Stimulated activated CD4-positive, alpha-beta T cell treated with anti-CD3 and anti-CD28 coated beads, Interleukin-4, amount 100 ng/mL, for 1 hour (primary cell): Measurements from ENCODE around the gene MCCC2.
A peak's percentile ranks its signal among the peaks of the same experiment; 100 is the strongest.
"Not testable (repeated sequence)": the region's sequence is repeated elsewhere in the genome, so short reads cannot be mapped to it uniquely, and the experiment has no call there.

Experiments used
- DNase-seq: peaks from one replicate; pipeline ENCODE4 v3.0.0-alpha.2; 2020

MCCC2 gene

DNA sequence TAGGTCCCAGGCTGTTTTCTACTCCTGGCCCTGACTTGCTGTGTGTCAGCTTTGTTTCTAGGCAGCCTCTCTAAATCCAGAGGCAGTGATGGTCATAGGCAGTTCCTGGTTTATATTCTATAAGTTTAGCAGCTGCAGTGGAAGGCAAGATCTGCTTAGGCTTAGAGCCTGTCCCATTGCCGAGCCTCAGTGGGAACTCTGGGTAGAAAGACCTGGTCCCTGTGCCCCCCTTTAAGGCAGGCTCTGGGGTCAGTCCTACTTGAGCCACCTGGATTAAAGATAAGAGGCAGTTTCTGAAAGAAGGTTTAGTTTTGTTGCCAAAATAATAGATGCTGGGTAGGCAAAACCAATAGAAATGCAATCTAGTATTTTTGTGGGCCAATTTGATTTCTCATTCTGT lies 13.6 kb downstream of the MCCC2 start:
- DNase-seq = no peak

DNA sequence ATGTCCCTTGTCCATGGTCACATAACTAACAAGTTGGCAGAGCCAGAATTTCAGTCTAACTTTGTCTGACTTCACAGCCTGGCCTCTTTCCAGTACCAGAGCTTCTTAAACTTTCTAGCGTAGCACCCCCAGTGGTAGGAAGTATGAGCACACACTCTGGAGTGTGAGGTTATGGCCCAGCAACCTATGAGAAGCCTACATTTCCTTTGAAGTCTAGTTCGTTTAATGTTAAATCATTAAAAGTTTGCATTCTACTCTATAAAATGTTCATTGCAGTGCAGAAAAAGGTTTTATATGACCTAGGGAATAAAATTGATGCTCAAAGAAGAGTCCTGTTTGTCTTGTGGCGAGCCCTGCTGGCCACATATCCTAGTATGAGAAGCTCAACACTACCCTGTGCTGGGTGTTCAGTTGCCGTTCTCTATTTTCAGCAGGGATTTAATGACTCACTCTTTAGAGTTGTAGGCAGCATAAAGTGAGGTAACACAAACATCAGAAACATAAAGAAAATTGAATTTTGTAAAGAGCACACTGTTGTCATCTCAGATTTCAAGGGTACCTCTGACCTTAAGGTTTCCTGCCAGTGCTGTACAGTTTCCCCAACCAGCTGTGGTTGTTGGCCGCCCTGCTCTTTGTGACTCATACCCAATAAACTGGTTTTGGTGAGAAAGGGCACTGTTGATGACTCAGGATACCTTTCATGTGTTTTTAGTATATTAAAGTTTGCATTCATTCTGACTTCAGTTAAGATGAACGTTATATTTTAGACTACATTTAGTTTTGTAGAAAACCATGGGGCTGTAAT lies 14.3 kb downstream of the MCCC2 start:
- peak; percentile 56 for DNase-seq

DNA sequence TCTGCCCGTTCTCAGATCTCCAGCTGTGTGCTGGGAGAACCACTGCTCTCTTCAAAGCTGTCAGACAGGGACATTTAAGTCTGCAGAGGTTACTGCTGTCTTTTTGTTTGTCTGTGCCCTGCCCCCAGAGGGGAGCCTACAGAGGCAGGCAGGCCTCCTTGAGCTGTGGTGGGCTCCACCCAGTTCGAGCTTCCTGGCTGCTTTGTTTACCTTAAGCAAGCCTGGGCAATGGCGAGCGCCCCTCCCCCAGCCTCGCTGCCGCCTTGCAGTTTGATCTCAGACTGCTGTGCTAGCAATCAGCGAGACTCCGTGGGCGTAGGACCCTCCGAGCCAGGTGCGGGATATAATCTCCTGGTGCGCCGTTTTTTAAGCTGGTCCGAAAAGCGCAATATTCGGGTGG lies 22.8 kb downstream of the MCCC2 start:
- DNase-seq = not testable (repeated sequence)

DNA sequence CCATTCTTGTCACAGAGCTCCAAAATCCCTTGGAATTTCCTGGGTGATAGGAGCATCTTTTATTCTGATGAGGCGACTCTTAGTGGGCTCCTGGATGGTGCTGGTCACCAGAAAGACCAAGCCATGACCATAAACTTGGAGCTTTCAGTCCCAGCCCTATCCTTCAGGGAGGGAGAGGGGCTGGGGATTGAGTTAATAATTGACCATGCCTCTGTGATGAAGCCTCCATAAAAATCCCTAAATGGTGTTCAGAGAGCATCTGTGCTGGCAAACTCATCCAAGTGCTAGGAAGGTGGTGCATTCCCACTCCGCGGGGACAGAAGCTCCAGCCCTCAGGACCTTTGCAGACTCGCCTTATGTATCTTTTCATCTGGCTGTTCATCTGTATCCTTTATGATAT lies 28.7 kb downstream of the MCCC2 start:
- DNase-seq = no peak

DNA sequence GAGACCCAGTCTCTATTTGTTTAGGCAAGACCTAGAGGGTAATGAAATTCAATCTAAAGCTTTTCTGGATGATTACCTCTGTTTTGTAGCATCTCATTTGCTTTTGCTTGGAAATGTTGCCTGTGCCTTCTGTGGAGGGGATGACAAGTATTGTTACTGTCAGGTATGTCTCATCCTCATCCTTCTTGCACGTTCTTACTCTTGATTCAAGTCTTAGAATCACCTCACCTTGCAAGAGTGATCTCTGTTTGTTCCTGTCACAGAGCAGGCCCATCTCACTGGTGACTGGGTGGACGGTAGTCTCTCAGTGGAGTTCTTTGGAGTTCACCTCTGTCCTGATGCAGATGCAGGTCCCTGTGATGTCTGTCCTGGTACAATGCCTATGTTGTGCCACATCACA lies 33.5 kb downstream of the MCCC2 start:
- no peak for DNase-seq

DNA sequence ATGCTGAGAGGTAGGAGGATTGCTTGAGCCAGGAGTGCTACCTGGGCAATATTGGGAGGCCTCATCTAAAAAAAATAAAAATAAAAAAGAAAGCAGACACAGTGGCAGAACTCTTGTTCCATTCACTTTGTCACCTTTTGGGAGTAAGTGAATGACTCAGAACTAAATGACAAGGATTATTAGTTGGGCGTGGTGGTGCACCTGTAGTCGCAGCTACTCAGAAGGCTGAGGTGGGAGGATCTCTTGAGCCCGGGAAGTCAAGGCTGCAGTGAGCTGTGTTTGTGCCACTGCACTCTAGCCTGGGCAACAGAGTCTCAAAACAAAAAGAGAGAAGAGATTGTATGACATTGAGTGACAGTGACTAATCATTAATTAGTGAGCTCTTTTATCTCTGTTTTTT lies 34.1 kb downstream of the MCCC2 start:
- DNase-seq = no peak

DNA sequence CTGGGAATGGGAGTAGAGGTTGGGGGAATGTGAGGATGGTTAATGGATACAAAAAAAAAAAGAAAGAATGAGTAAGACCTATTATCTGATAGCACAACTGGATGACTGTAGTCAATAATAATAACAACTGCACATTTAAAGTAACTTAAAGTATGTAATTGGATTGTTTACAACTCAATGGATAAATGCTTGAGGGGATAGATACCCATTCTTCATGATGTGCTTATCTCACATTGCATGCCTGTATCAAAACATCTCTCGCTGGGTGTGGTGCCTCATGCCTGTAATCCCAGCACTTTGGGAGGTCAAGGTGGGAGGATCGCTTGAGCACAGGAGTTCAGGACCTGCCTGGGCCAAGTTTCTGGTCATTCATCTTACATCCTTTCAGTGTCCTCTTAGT lies 34.6 kb downstream of the MCCC2 start:
- no peak for DNase-seq

DNA sequence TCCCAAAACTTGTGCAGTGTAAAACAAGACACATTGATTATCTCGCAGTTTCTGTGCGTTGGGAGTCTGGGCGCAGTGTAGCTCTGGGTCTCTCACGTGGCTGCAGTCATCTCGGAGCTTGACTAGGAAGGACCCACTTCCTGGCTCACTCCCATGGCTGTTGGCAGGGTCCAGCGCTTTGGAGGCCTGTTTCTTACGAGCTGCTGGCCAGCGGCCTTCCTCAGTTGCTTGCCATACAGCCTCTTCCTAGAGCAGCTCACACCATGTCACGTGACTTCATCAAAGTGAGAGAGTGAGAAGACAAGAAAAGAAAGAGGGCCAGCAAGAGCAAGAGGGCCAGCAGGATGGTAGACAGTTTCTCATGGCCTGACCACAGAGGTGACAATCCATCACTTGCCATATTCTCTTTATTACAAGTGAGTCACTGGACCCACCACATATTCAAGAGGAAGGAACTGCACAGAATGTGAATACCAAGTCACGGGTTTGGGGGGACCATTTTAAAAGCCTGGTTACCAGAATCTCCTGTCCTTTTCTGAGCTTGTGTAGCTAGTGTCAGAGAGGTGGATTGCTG lies 36.2 kb downstream of the MCCC2 start:
- no peak for DNase-seq

DNA sequence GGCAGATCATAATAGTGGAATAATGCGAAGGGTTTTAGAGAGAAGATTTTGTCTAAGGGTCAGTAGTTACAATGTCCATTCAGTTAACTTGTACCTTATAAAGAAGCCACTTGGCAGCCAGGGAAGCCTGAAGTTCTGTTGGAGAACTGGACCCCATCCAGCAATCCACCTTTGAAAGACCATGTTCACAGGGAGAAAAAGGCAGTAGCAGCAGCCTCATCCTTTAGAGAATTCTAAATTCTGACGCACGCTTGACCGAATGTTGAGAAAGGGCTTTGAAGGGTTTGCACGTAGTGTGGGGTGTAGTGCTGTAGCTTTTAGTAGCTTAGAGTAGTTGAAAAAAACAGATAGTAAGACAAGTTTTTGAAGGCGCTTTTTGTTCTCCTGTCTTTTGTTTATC lies 42.8 kb downstream of the MCCC2 start:
- DNase-seq = no peak

DNA sequence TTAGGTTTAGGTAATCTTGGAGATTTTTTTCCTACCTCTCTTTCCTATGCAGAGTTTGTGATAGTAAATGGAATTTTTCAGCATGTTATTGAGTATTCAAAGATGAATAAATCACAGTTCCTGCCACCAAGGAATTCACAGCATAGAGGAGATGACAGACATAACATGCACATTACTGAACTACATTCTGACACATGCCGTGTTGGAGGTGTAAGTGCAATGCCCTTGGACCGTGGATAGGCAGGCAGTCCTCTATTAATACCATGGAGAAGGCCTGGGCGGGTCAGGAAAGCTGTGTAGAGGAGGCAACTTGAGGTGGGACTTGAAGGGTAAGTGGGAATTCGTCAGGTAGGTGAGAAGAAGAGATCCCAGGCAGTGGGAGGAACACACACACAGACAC lies 43.9 kb downstream of the MCCC2 start:
- DNase-seq = no peak

DNA sequence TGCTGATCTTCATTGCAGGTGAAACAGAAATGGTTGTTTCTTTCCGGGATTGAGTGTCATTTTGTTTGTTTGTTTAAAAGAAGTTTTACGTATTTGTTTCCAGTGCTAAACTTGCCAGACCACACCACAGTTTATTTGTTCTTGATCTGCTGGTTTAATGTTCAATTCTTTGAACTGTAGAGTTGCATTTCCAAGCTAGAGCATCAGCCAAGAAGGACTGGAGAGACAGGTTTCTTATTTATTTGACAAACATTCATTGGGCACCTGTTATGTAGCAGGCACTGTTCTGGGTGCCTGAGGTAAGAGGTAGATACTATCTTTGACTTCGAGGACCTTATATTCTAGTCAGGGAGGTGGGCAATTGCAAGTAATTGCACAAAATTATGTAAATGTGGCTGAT lies 45.0 kb downstream of the MCCC2 start:
- no peak for DNase-seq

DNA sequence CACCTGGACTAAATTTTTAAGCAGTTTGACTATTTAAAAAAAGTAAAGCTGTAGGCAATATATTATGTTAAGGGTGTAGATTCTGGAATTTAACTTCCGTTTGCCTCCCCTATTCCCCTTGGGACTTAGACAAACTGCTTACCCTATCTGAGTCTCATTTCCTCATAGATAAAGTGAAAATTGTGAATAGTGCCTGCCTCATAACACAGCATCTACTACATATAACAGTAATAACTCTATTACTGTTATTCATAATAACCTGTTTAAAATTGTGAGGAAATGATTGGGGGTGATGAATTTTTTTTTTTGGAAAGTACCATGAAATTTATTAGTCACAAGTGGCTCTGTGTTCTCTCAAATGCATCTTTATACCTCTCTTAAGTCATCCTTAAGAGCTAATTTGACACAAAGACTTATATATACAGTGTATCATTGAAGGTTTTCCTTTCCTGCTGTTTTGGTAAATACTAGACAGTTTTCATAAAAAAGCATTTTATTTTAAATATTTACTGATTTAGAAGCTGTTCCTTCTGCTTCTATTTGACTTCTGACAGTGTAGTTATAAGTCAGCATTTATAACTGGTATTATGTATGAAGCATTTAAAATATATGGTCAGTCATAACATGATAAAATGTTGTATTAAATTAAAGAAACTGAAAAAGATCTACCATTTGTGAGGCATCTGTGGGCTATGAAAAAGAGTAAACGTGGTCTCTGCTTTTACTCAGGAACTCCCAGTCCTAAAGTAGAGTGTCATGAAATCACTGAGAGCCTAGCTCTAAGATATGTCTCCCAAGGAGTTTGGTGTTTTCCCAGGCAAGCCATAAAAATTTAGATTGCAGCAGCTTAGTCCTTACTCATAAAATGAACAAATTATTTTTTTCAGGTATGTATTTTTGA lies 46.4 kb downstream of the MCCC2 start:
- DNase-seq = no peak

DNA sequence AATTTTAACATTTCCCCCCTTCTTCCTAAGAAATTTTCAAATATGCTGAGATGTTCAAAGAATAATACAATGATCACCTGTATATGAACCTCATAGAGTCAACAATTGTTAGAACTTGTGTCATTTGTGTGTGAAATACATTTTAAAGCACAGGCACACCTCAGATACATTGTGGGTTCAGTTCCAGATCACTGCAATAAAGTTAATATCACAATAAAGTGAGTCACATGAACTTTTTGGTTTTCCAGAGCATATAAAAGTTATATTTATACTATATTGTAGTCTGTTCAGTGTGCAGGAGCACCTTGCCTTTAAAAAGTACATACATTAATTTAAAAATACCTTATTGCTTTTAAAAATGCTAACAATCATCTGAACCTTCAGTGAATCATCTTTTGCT lies 50.0 kb downstream of the MCCC2 start:
- DNase-seq = no peak

DNA sequence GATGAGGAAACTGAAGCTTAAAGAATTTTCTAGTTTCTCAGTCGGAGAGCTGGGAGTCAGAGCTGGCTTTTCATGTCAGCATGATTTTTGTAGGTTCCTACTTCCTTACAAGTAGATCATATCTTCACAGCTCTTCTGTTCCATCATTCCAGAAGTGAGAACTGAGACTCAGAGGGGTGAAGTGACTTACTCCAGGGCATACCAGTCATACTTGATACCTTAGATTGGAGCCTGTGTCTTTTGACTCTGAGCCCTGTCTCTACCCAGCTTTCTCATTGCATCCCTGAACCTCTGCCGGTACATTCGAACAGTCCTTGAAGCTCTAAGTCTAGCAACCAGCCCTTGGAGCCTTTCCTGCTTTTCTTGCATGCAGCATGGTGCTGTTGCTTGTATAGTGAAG lies 53.3 kb downstream of the MCCC2 start:
- DNase-seq = no peak

DNA sequence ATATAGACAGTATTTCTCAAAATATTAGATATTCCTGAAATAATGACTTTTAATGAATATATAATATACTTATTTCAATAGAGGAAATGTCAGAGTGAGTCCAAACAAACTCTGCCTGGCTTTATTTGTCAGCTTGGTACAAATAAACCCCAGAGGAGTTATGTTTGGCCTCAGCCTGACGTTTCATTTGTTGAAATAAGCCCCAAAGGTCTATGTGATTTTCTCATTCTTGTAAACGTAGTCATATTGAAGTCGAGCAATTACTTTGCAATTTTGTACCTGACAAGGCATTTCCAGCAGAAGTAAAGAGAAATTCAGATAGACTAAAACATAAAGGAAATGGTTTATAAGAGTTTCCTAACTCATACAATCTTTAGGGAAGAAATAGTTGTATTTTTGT lies 57.9 kb downstream of the MCCC2 start:
- no peak for DNase-seq

DNA sequence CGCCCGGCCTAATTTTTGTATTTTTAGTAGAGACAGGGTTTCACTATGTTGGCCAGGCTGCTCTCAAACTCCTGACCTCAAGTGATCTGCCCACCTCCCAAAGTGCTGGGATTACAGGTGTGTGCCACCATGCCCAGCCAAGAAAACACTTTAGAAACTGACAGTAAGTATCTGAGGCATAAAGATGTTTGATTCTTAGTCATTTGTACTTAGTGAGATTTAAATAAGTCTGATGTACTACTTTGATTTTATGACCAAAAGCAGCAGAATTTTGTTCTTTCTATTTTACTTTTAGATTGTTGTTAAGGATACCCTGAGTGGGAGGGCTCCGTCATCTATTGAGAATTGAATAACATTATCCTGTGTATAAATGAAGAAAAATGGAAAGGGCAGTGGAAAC lies 63.8 kb downstream of the MCCC2 start:
- DNase-seq = not testable (repeated sequence)

DNA sequence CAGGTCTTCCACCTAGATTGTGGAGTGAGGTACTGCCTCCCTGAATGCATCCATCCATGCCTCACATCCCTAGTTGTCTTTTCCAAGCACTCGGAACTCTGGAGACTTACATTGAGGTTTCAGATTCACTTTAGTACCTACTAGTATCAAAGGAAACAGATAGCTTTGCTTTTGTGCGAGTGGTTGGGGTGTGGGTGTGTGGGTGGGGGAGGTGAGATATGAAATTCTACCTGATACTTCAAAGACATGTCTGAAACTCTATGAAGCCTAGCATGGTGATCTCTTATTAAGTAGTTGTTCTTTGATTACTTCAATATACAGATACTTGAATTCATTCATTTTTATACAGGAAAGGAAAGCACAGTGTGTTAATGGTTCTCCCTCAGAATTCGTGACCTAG lies 64.4 kb downstream of the MCCC2 start:
- peak; percentile 46 for DNase-seq

DNA sequence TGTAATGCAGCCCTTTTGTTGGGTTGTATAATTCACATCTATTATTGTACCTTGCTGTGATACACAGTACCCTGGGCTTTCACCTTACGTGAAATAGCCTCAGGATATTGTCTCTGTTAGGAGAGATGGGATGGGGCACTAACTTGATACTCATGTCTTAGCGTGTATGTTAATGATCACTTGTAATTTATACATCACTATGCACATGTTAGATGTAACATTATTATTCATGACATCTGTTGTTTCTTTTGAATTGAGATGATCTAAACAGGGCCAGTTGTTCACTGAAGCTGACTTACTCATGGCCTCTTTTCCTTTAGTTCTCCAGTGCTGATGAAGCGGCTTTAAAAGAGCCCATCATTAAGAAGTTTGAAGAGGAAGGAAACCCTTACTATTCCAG lies 65.2 kb downstream of the MCCC2 start:
- DNase-seq = no peak

DNA sequence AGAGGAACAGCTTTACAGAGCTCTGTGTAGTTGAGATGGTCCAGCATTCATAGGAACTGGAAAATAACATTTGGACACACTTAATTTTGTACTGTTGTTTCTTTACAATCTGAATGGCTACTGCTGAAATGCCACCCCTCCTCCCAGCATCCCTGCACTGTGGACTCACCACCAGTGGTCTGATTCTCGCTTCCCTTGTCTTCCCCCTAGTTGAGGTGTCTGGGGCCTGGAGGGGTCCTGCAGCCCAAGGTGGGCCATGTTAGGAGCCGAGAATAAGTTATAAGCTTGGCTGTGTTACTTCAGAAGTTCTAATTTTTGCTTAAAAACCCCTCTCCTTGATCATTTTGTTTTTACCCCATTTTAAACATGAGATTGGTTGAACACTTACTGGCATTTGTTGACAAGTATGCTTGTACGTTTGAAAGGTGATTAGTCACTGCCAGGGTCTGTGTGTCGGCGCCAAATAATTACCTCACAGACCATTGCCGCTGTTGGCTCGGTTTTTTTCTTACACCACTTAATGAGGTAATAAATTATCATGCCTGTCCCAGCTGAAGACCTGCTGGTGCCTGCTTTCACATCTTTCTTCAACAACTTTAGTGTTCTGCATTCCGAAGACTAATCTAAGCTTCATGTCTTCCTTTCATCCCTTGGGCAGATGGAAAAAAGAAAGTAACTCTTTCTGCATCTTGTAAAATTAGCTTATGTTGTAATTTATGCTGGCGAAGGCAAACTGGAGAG lies 65.8 kb downstream of the MCCC2 start:
- DNase-seq = no peak

DNA sequence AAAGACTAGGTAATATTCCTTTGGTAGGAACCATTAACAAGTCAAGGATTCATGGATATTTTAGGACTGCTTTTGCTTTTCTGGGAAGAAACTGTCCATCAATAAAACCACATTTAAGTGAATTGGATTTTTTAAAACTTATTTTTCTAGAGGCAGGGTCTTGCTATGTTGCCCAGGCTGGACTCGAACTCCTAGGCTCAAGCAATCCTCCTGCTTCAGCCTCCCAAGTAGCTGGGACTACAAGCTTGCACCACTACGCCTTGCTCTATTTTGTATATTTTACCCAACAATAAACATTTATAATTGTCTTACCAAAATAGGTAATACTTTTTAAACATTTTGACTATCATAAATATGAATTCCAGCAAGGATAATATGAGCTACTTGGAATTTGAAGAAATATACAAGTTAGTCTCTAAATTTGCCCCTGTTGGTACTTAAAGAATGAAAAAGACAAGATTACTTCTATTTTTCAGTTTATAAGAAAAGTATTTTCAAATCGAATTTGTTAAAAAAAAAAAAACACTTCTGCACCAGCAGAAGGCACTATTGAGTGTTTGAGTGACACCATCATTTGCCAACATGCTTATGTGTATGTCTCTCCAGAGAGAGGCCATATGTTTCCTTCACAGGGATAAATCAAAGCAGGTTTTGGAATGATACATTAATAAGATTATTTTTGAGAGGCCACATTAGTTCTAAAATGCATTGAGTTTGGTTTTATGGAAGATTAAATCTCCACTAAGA lies 71.9 kb downstream of the MCCC2 start:
- DNase-seq = no peak

DNA sequence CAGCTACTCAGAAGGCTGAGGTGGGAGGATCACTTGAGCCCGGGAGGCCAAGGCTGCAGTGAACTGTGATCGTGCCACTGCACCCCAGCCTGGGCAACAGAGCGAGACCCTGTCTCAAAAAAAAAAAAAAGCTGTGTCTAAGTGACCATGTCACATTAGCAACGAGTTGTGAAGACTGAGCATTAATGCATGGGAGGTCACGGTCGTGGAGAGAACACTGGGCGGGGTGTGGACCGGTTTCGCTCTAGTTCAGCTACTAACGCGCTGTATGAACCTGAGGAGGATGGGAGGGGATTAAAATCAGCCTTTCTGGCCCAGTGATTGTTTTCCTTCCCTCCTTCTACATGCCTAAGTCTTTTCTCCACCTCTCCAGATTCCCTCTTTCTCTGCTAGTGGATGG lies 75.2 kb downstream of the MCCC2 start:
- no peak for DNase-seq

DNA sequence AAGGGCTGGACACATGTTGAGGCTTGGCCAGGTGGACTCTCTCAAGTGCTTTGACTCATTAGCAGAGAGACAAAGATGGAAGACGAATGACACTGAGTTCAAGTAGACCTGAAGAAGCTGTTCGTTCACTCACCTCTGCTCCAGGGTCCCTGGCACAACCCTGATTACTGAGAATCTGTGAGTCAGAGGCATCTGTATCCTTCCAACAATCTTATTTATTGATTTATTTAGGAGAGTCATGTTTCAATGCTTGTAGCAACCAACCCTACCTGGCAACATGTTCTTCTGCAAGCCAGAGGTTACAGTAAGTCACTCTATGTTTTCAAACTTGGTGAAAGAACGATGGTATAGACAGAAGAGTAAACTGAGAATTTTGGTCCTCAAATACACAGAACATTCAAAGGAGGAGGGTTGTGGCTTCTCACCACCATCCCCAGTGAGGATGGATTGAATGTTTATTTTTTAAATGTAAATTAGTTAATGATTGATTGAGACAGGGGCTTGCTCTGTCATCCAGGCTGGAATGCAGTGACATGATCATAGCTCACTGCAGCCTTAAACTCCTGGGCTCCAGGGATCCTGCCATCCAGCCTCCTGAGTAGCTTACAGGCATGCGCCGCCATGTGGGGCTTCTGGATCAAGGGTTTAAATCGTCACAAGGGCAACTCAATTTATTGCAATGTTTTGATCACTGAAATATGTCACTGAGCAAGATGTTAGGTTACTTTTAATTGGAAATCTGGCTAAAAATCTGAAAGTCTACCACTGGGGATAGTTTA lies 76.2 kb downstream of the MCCC2 start:
- DNase-seq = no peak
